LNCaP clone FGC (cell line): ENCODE measurements around the gene PTPRG.

Experiments
- DNase-seq: peaks from one replicate; pipeline ENCODE4 v3.0.0-alpha.2; 2011; ENCODE audit warnings: low read depth
- H3K4me3 ChIP-seq: 2 replicates; pipeline ENCODE4 v1.5.1; 2011; ENCODE audit warnings: mild to moderate bottlenecking, low read depth, low read length, control low read depth
- CTCF ChIP-seq: IDR thresholded peaks from 2 replicates; pipeline ENCODE4 v1.5.1; 2012; ENCODE audit warnings: mild to moderate bottlenecking; ENCODE audit not compliant: control insufficient read depth, insufficient read depth; ENCODE audit errors: extremely low read depth

Gene PTPRG

GRCh38 chr3:61729038-61729634, 167.8 kb downstream of the PTPRG start:
- DNase-seq: no peak
- no peak for TF ChIP-seq CTCF
- no peak overlapping the region for H3K4me3 ChIP-seq

DNA sequence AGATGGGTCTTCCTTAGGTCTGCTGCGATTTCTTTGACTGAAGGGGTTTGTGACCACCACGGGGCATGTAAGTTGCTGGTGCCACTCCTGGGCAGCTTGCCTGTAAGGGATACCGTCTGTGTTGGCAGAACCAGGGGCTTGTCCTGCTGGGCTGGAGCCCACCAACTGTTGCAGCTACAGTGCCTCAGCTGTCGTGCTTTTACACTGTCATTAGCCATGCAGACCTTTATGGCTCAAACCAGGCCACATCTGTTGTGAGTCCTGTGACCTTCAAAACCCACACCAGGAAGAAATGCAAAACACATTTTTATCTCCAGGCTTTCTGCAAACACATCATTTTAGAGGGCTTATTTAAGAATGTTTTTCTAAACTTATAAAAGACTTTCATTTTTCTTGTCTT, 168.7 kb downstream of the PTPRG start:
- no peak for TF ChIP-seq CTCF
- no peak for DNase-seq
- no peak overlapping the region for H3K4me3 ChIP-seq

DNA sequence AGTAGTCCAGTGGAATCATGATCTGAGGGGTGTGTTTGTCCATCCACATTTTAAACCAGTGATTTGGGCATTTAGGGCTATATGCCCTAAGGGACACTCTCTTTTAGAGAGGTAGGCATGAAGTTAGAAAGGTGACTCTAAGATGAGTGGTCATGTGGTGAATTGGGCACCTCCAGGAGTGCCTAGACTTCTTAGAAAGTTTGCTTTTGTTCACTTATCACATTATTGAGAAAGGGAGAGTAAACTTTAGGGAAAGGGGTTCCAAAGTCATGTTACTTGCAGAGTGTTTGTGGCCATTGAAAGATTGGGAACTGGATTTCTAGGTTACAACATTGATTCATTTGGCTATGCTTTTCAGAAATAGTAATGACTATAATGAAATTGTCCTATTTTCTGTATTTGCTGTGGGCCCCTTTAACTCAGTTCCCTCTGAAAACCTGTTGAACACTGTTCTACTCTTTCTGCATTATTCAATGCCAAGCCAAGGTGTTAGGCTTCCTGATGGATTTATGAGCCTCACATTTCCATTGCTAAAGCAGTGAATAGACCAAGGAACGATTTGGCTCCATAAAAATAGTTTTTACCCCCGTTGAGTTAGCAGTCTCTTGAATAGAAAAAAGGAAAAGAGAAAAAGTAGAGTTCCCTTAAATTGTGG, 169.3 kb downstream of the PTPRG start:
- no peak for DNase-seq
- no peak overlapping the region for H3K4me3 ChIP-seq
- no peak for TF ChIP-seq CTCF

GRCh38 chr3:61733000-61733399, 171.6 kb downstream of the PTPRG start:
- DNase-seq: no peak
- no peak for TF ChIP-seq CTCF
- no peak overlapping the region for H3K4me3 ChIP-seq

DNA sequence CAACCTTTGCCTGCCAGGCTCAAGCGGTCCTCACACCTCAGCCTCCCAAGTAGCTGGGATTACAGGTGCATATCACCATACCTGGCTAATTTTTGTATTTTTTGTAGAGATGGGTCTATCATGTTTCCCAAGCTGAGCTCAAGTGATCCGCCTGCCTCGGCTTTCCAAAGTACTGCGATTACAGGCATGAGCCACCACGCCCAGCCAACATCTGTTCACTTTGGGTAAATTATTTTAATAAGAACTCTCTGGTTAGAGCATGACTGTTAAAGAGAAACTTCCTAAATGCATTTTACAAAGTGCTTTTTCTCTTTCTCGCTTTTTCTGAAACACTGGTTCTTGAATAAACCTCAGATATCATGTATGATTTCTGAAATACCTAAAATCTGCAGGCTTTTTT, 172.5 kb downstream of the PTPRG start:
- DNase-seq: no peak
- TF ChIP-seq CTCF: no peak
- H3K4me3 ChIP-seq: no peak overlapping the region

- TF ChIP-seq CTCF: no peak
- DNase-seq: no peak
- no peak overlapping the region for H3K4me3 ChIP-seq
Measured at GRCh38 chr3:61734749-61735686, 173.6 kb downstream of the PTPRG start.
